Measurements from ENCODE around the gene BANF2.
"Not testable (repeated sequence)": the region's sequence is repeated elsewhere in the genome, so short reads cannot be mapped to it uniquely, and the experiment has no call there.

- TF ChIP-seq CTCF (IDR thresholded peaks at IDR 0.05 in 2 of 3, conservative IDR thresholded peaks at IDR 0.05 in 1 of 3; ENCODE audit: borderline replicate concordance in 1 of 3, insufficient read depth in 1 of 3, low read depth in 2 of 3, low read length in 2 of 3); ZNF274 (IDR thresholded peaks at IDR 0.05; ENCODE audit: low read depth, low read length); CEBPB (IDR thresholded peaks at IDR 0.05; ENCODE audit: low read depth); YY1 (IDR thresholded peaks at IDR 0.05; ENCODE audit: extremely low read depth, insufficient replicate concordance, low read depth, low read length); EZH2phosphoT487 (IDR thresholded peaks at IDR 0.05; ENCODE audit: borderline replicate concordance); POLR2A (IDR thresholded peaks at IDR 0.05; ENCODE audit: borderline replicate concordance, extremely low read depth, insufficient read depth, insufficient read length); REST (IDR thresholded peaks at IDR 0.05; ENCODE audit: low read depth); SRF (IDR thresholded peaks at IDR 0.05; ENCODE audit: low read depth); EZH2 (IDR thresholded peaks at IDR 0.05); JUND (IDR thresholded peaks at IDR 0.05); SIN3A (IDR thresholded peaks at IDR 0.05; ENCODE audit: low read depth); SP1 (IDR thresholded peaks at IDR 0.05; ENCODE audit: low read depth); FOSL1 (IDR thresholded peaks at IDR 0.05; ENCODE audit: low read depth); POLR2AphosphoS5 (IDR thresholded peaks at IDR 0.05; ENCODE audit: low read depth, low read length): not testable (repeated sequence)
Observed at GRCh38 chr20:17779011-17779410, 79.2 kb downstream of the BANF2 start.

All from HCT116 (cell line).